WTC11 (cell line): ENCODE data around the gene ADK. TPM values are rescaled to one million over a fixed set of nuclear protein-coding genes. Genes with fewer than 3 reads are reported as not detected.

Experiments used
- ATAC-seq: fragments of 200-7000 bp; cut with Tn5 transposase; 2 replicates; pipeline ENCODE4 v1.10.0; 2021; ENCODE audit warnings: mild to moderate bottlenecking, moderate library complexity
- CTCF ChIA-PET: fragments of 300-600 bp; sonication (Branson Sonifier 250); formaldehyde crosslinking; loops from one replicate; lab custom pipeline; 2021; ENCODE audit warnings: antibody characterized with exemption; lab: Charles Lee
- POLR2A ChIA-PET: fragments of 350-600 bp; sonication (Branson Sonifier 250); formaldehyde crosslinking; loops from one replicate; lab custom pipeline; 2021; ENCODE audit warnings: antibody characterized with exemption; lab: Charles Lee
- DNase-seq: peaks from one replicate; pipeline ENCODE4 v3.0.0; 2021; ENCODE audit warnings: low spot score
- H3K27ac Mint-ChIP-seq: 2 replicates; pipeline ENCODE4 v1.8.0; 2021; ENCODE audit warnings: mixed read lengths
- H3K27me3 Mint-ChIP-seq: 2 replicates; pipeline ENCODE4 v1.8.0; 2021; ENCODE audit warnings: low read depth, mild to moderate bottlenecking, moderate library complexity, mixed read lengths
- H3K36me3 Mint-ChIP-seq: 2 replicates; pipeline ENCODE4 v1.8.0; 2021; ENCODE audit warnings: mixed read lengths
- H3K4me1 Mint-ChIP-seq: 2 replicates; pipeline ENCODE4 v1.8.0; 2022; ENCODE audit warnings: mixed read lengths
- H3K4me3 Mint-ChIP-seq: 2 replicates; pipeline ENCODE4 v1.8.0; 2021; ENCODE audit warnings: mild to moderate bottlenecking, moderate library complexity, mixed read lengths
- H3K9me3 Mint-ChIP-seq: 2 replicates; pipeline ENCODE4 v1.8.0; 2021; ENCODE audit warnings: mixed read lengths
- AR ChIP-seq: fragments of 250-450 bp; sonication (Bioruptor Pico); IDR thresholded peaks from 2 replicates; pipeline ENCODE4 v1.9.0; 2021; ENCODE audit warnings: mild to moderate bottlenecking
- ATF1 ChIP-seq: sonication (generic); formaldehyde crosslinking; IDR thresholded peaks from 2 replicates; pipeline ENCODE4 v1.8.1; 2023; ENCODE audit warnings: mild to moderate bottlenecking, moderate library complexity, missing genetic modification reagents
- ATF3 ChIP-seq: sonication (generic); formaldehyde crosslinking; conservative IDR thresholded peaks from 2 replicates; pipeline ENCODE4 v1.8.1; 2022; ENCODE audit warnings: mild to moderate bottlenecking, missing genetic modification reagents
- CDX4 ChIP-seq: fragments of 250-450 bp; sonication (Bioruptor Pico); IDR thresholded peaks from 2 replicates; pipeline ENCODE4 v1.9.0; 2021; ENCODE audit warnings: moderate library complexity, mild to moderate bottlenecking, inconsistent platforms, borderline replicate concordance
- CREM ChIP-seq: sonication (generic); formaldehyde crosslinking; IDR thresholded peaks from 2 replicates; pipeline ENCODE4 v1.8.1; 2022; ENCODE audit warnings: mild to moderate bottlenecking, missing genetic modification reagents, moderate library complexity
- ETV6 ChIP-seq: sonication (generic); formaldehyde crosslinking; IDR thresholded peaks from 2 replicates; pipeline ENCODE4 v1.8.1; 2022; ENCODE audit warnings: mild to moderate bottlenecking, missing genetic modification reagents
- FOXJ3 ChIP-seq: sonication (generic); formaldehyde crosslinking; IDR thresholded peaks from 2 replicates; pipeline ENCODE4 v1.9.0; 2021; ENCODE audit warnings: missing genetic modification reagents, mild to moderate bottlenecking, borderline replicate concordance
- HMGA2 ChIP-seq: fragments of 250-450 bp; sonication (Bioruptor Pico); IDR thresholded peaks from 2 replicates; pipeline ENCODE4 v1.4.0; 2021; ENCODE audit warnings: mild to moderate bottlenecking, moderate library complexity
- IRF2 ChIP-seq: sonication (generic); formaldehyde crosslinking; IDR thresholded peaks from 2 replicates; pipeline ENCODE4 v1.8.0; 2022; ENCODE audit warnings: low read depth, missing genetic modification reagents, borderline replicate concordance
- JUN ChIP-seq: sonication (generic); formaldehyde crosslinking; IDR thresholded peaks from 2 replicates; pipeline ENCODE4 v1.8.0; 2023; ENCODE audit warnings: mild to moderate bottlenecking, missing genetic modification reagents
- MAX ChIP-seq: sonication (generic); formaldehyde crosslinking; IDR thresholded peaks from 2 replicates; pipeline ENCODE4 v1.8.0; 2022; ENCODE audit warnings: mild to moderate bottlenecking, missing genetic modification reagents
- MYBL2 ChIP-seq: sonication (generic); formaldehyde crosslinking; IDR thresholded peaks from 2 replicates; pipeline ENCODE4 v1.8.1; 2023; ENCODE audit warnings: mild to moderate bottlenecking, moderate library complexity, missing genetic modification reagents
- NFE2L1 ChIP-seq: sonication (generic); formaldehyde crosslinking; IDR thresholded peaks from 2 replicates; pipeline ENCODE4 v1.8.1; 2023; ENCODE audit warnings: missing genetic modification reagents
- NFYB ChIP-seq: sonication (generic); formaldehyde crosslinking; conservative IDR thresholded peaks from 2 replicates; pipeline ENCODE4 v1.8.0; 2022; ENCODE audit warnings: low read depth, missing genetic modification reagents
- NR1H2 ChIP-seq: sonication (generic); formaldehyde crosslinking; IDR thresholded peaks from 2 replicates; pipeline ENCODE4 v1.9.0; 2021; ENCODE audit warnings: mild to moderate bottlenecking, moderate library complexity, missing genetic modification reagents
- PRDM15 ChIP-seq: sonication (generic); formaldehyde crosslinking; IDR thresholded peaks from 2 replicates; pipeline ENCODE4 v1.8.0; 2022; ENCODE audit warnings: missing genetic modification reagents
- SMAD4 ChIP-seq: sonication (generic); formaldehyde crosslinking; IDR thresholded peaks from 2 replicates; pipeline ENCODE4 v1.8.0; 2022; ENCODE audit warnings: mild to moderate bottlenecking, missing genetic modification reagents
- ZNF219 ChIP-seq: sonication (generic); formaldehyde crosslinking; IDR thresholded peaks from 2 replicates; pipeline ENCODE4 v1.8.0; 2023; ENCODE audit warnings: missing genetic modification reagents, mild to moderate bottlenecking, borderline replicate concordance
- ZNF416 ChIP-seq: fragments of 250-450 bp; sonication (Bioruptor Pico); IDR thresholded peaks from 2 replicates; pipeline ENCODE4 v1.9.0; 2021; ENCODE audit warnings: mild to moderate bottlenecking, inconsistent platforms
- ZNF671 ChIP-seq: fragments of 250-450 bp; sonication (Bioruptor Pico); IDR thresholded peaks from 2 replicates; pipeline ENCODE4 v1.8.0; 2021; ENCODE audit warnings: mild to moderate bottlenecking
- total RNA-seq: library from RNA; stranded (reverse); gene quantifications from 3 replicates; pipeline ENCODE4 v1.2.3, GENCODE V29; 2021
- TF ChIP-seq, protein P1 (sequence below): sonication (generic); formaldehyde crosslinking; IDR thresholded peaks from 2 replicates; pipeline ENCODE4 v1.8.1; 2022; ENCODE audit warnings: missing genetic modification reagents, borderline replicate concordance
- TF ChIP-seq, protein P2 (sequence below): sonication (generic); formaldehyde crosslinking; IDR thresholded peaks from 2 replicates; pipeline ENCODE4 v1.8.1; 2022; ENCODE audit warnings: low read depth, mild to moderate bottlenecking, moderate library complexity, missing genetic modification reagents, borderline replicate concordance
- TF ChIP-seq, protein P3 (sequence below): sonication (generic); formaldehyde crosslinking; IDR thresholded peaks from 2 replicates; pipeline ENCODE4 v1.8.0; 2022; ENCODE audit warnings: mild to moderate bottlenecking, missing genetic modification reagents

Gene ADK
- total RNA-seq, 1 experiment from 2014 or later, result 32.7 TPM

- H3K27me3 Mint-ChIP-seq, result no peaks in the 10 kb centered on the region
- H3K36me3 Mint-ChIP-seq, result no peaks in the 10 kb centered on the region
- H3K4me1 Mint-ChIP-seq, result no peaks in the 10 kb centered on the region
- ATAC-seq, result no peak
- H3K4me3 Mint-ChIP-seq, result no peak overlapping the region
- peaks cover 4% of the 10 kb centered on the region for H3K9me3 Mint-ChIP-seq
- TF ChIP-seq ATF3 (no peak), PRDM15 (CRISPR knock-in tag) (no peak), NR1H2 (CRISPR knock-in tag) (no peak), ATF1 (CRISPR knock-in tag) (no peak), ZNF416 (CRISPR knock-in tag) (no peak)
- TF ChIP-seq, protein P1, sequence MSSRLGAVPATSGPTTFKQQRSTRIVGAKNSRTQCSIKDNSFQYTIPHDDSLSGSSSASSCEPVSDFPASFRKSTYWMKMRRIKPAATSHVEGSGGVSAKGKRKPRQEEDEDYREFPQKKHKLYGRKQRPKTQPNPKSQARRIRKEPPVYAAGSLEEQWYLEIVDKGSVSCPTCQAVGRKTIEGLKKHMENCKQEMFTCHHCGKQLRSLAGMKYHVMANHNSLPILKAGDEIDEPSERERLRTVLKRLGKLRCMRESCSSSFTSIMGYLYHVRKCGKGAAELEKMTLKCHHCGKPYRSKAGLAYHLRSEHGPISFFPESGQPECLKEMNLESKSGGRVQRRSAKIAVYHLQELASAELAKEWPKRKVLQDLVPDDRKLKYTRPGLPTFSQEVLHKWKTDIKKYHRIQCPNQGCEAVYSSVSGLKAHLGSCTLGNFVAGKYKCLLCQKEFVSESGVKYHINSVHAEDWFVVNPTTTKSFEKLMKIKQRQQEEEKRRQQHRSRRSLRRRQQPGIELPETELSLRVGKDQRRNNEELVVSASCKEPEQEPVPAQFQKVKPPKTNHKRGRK (CRISPR knock-in tag), result no peak
- TF ChIP-seq, all 79 proteins: peak for 0
- H3K27ac Mint-ChIP-seq, result no peak overlapping the region
- CTCF ChIA-PET, result no interaction called here
- POLR2A ChIA-PET, result no interaction called here
- DNase-seq, result no peak
Measured at GRCh38 chr10:74662635-74663034, 511.6 kb downstream of the ADK start.

DNA sequence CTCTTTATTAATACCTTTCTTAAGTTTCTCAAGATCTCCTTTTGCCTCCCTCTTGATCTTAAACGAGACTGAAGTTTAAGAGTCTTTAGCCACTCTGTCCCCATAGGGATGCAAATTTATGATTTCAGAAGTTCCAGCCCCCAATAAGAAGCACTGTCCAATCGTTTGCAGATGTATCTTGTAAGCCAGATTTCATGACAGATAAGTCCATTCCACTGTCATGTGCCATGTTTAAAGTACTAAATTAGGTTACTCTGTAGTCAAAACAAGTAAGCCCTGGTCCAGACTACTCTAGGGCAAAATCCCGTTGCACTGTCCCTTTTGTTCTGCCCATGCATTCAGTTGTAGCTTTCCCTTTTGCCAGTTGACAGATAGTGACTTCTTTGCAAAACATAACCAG is 518.2 kb downstream of the ADK start:
- no peak overlapping the region for H3K4me3 Mint-ChIP-seq
- CTCF ChIA-PET, result no interaction called here
- H3K4me1 Mint-ChIP-seq, result no peaks in the 10 kb centered on the region
- TF ChIP-seq MYBL2, result no peak
- no peak for TF ChIP-seq ETV6 (CRISPR knock-in tag)
- no peak for TF ChIP-seq AR (CRISPR knock-in tag)
- no peak for TF ChIP-seq ZNF671
- TF ChIP-seq CDX4, result no peak
- TF ChIP-seq, protein P2, sequence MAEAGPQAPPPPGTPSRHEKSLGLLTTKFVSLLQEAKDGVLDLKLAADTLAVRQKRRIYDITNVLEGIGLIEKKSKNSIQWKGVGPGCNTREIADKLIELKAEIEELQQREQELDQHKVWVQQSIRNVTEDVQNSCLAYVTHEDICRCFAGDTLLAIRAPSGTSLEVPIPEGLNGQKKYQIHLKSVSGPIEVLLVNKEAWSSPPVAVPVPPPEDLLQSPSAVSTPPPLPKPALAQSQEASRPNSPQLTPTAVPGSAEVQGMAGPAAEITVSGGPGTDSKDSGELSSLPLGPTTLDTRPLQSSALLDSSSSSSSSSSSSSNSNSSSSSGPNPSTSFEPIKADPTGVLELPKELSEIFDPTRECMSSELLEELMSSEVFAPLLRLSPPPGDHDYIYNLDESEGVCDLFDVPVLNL (CRISPR knock-in tag), result no peak
- no peak for TF ChIP-seq ZNF219 (CRISPR knock-in tag)
- TF ChIP-seq NFYB (CRISPR knock-in tag), result no peak
- no peak for TF ChIP-seq SMAD4
- no peak for TF ChIP-seq HMGA2 (CRISPR knock-in tag)
- no peak for TF ChIP-seq FOXJ3 (CRISPR knock-in tag)
- no peak for TF ChIP-seq JUN
- TF ChIP-seq IRF2 (CRISPR knock-in tag), result no peak
- TF ChIP-seq ATF3, result no peak
- TF ChIP-seq, protein P3, sequence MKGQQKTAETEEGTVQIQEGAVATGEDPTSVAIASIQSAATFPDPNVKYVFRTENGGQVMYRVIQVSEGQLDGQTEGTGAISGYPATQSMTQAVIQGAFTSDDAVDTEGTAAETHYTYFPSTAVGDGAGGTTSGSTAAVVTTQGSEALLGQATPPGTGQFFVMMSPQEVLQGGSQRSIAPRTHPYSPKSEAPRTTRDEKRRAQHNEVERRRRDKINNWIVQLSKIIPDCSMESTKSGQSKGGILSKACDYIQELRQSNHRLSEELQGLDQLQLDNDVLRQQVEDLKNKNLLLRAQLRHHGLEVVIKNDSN (CRISPR knock-in tag), result no peak
- TF ChIP-seq NR1H2 (CRISPR knock-in tag), result no peak
- TF ChIP-seq CREM (CRISPR knock-in tag), result no peak
- TF ChIP-seq NFE2L1 (CRISPR knock-in tag), result no peak
- no peak for TF ChIP-seq MAX (CRISPR knock-in tag)
- 0 out of 2 replicates have a peak, but pooled peaks cover under 1% of the 10 kb centered on the region for H3K9me3 Mint-ChIP-seq
- POLR2A ChIA-PET, result no interaction called here
- H3K36me3 Mint-ChIP-seq, result no peaks in the 10 kb centered on the region
- no peak overlapping the region for H3K27ac Mint-ChIP-seq
- H3K27me3 Mint-ChIP-seq, result no peaks in the 10 kb centered on the region
- DNase-seq, result no peak
- no peak for ATAC-seq
